HCT116 (cell line): Measurements from ENCODE around the gene ANO6. TPM values are rescaled to one million over a fixed set of nuclear protein-coding genes. Genes with fewer than 3 reads are reported as not detected.

ENCODE experiments used
- ATAC-seq: fragments of 200-7000 bp; cut with Tn5 transposase; 2 replicates; pipeline ENCODE4 v1.9.1; 2020; ENCODE audit warnings: mild to moderate bottlenecking, moderate library complexity
- BruUV-seq: library from RNA; stranded (reverse); fragments of 400-500 nt; replicated peaks from 2 replicates; lab custom pipeline; 2021; lab: Mats Ljungman, UMichigan
- CTCF ChIA-PET: fragments of 300-600 bp; sonication (Branson Sonifier 250); formaldehyde crosslinking; loops from one replicate; lab custom pipeline; 2021; ENCODE audit warnings: antibody characterized with exemption; lab: Charles Lee
- POLR2A ChIA-PET: fragments of 300-600, 350-600 bp; sonication (Branson Sonifier 250); formaldehyde crosslinking; loops from one replicate; lab custom pipeline; 2021; ENCODE audit warnings: antibody characterized with exemption; lab: Charles Lee
- RAD21 ChIA-PET, 2 experiments: fragments of 300-600 bp; sonication (Branson Sonifier 250); formaldehyde crosslinking; loops; one replicate each; lab custom pipeline; 2023; ENCODE audit warnings: low total read pairs in 2 of 2; ENCODE audit not compliant: uncharacterized antibody in 2 of 2, unreplicated experiment in 2 of 2, low non-redundant PET in 1 of 2; lab: Charles Lee
- DNase-seq: peaks from one replicate; pipeline ENCODE4 v3.0.0-alpha.2; 2010; ENCODE audit warnings: low read depth, low spot score
- H2AFZ ChIP-seq: fragments of 200-600 bp; shearing (Covaris generic), sonication (generic); 2 replicates; pipeline ENCODE4 v1.6.1; 2017; ENCODE audit warnings: low read depth, mixed run types, mixed read lengths, antibody characterized with exemption, low read length; ENCODE audit not compliant: poor library complexity, severe bottlenecking
- H3K27ac ChIP-seq: 2 replicates; pipeline ENCODE4 v1.5.1; 2012; ENCODE audit warnings: low read depth, low read length
- H3K27me3 ChIP-seq: fragments of 200-600 bp; sonication (generic); 2 replicates; pipeline ENCODE4 v1.6.1; 2016; ENCODE audit warnings: mixed run types, low read length, mixed read lengths; ENCODE audit not compliant: insufficient read depth
- H3K36me3 ChIP-seq, 2 experiments: fragments of 200-500 bp in 1 of 2; fragments of 200-600 bp in 1 of 2; sonication (Bioruptor generic) in 1 of 2; sonication (generic) in 1 of 2; 2 replicates each; pipeline versions ENCODE4 v1.5.1 to v1.6.1; 2014 to 2016; ENCODE audit warnings: low read length in 2 of 2, inconsistent platforms in 1 of 2, mixed read lengths in 1 of 2, mixed run types in 1 of 2; ENCODE audit not compliant: insufficient read depth in 2 of 2, control insufficient read depth in 1 of 2
- H3K4me1 ChIP-seq, 2 experiments: fragments of 200-600 bp in 1 of 2; sonication (generic) in 1 of 2; 2 replicates each; pipeline versions ENCODE4 v1.5.1 to v1.6.1; 2012 to 2017; ENCODE audit warnings: low read length in 2 of 2, inconsistent platforms in 1 of 2, mild to moderate bottlenecking in 1 of 2, mixed read lengths in 1 of 2, mixed run types in 1 of 2, moderate library complexity in 1 of 2; ENCODE audit not compliant: insufficient read depth in 2 of 2, control insufficient read depth in 1 of 2
- H3K4me2 ChIP-seq: fragments of 200-600 bp; sonication (generic); 2 replicates; pipeline ENCODE4 v1.6.1; 2017; ENCODE audit warnings: mixed run types, low read length, mixed read lengths
- H3K4me3 ChIP-seq, 2 experiments: fragments of 200-600 bp in 1 of 2; sonication (generic) in 1 of 2; replicated peaks in 1 of 2; 2 replicates each; pipeline ENCODE4 v1.5.1; 2011 to 2016; ENCODE audit warnings: low read length in 2 of 2, control low read depth in 1 of 2, low read depth in 1 of 2, mild to moderate bottlenecking in 1 of 2, mixed read lengths in 1 of 2, mixed run types in 1 of 2
- H3K79me2 ChIP-seq: fragments of 200-600 bp; sonication (generic); 2 replicates; pipeline ENCODE4 v1.6.1; 2017; ENCODE audit warnings: mild to moderate bottlenecking, mixed run types, low read length, moderate library complexity, mixed read lengths; ENCODE audit not compliant: insufficient read depth
- H3K9ac ChIP-seq: fragments of 200-600 bp; sonication (generic); 2 replicates; pipeline ENCODE4 v1.6.1; 2016; ENCODE audit warnings: low read length, mixed read lengths
- H3K9me2 ChIP-seq: fragments of 200-600 bp; sonication (generic), shearing (Covaris generic); 2 replicates; pipeline ENCODE4 v1.6.1; 2017; ENCODE audit warnings: mixed run types, mild to moderate bottlenecking, moderate library complexity; ENCODE audit not compliant: insufficient read depth
- H3K9me3 ChIP-seq, 2 experiments: fragments of 200-500 bp in 1 of 2; fragments of 200-600 bp in 1 of 2; sonication (Bioruptor generic) in 1 of 2; sonication (generic) in 1 of 2; 2 replicates each; pipeline ENCODE4 v1.6.1; 2014 to 2017; ENCODE audit warnings: low read length in 2 of 2, mixed read lengths in 2 of 2, inconsistent platforms in 1 of 2, low read depth in 1 of 2, mild to moderate bottlenecking in 1 of 2, mixed run types in 1 of 2, moderate library complexity in 1 of 2; ENCODE audit not compliant: control insufficient read depth in 1 of 2, insufficient read depth in 1 of 2
- H4K20me1 ChIP-seq: fragments of 200-600 bp; sonication (generic), shearing (Covaris generic); 2 replicates; pipeline ENCODE4 v1.6.1; 2017; ENCODE audit warnings: mixed run types, mild to moderate bottlenecking, moderate library complexity; ENCODE audit not compliant: insufficient read depth
- ATF3 ChIP-seq: IDR thresholded peaks from 2 replicates; pipeline ENCODE4 v1.6.1; 2012
- CEBPB ChIP-seq: IDR thresholded peaks from 2 replicates; pipeline ENCODE4 v1.6.1; 2012; ENCODE audit warnings: low read depth
- FOSL1 ChIP-seq: IDR thresholded peaks from 2 replicates; pipeline ENCODE4 v1.6.1; 2012; ENCODE audit warnings: low read depth
- MAX ChIP-seq: IDR thresholded peaks from 2 replicates; pipeline ENCODE4 v1.6.1; 2012
- RAD21 ChIP-seq: IDR thresholded peaks from 2 replicates; pipeline ENCODE4 v1.6.1; 2012; ENCODE audit warnings: low read depth, mild to moderate bottlenecking
- SIN3A ChIP-seq: IDR thresholded peaks from 2 replicates; pipeline ENCODE4 v1.6.1; 2012; ENCODE audit warnings: low read depth
- SP1 ChIP-seq: IDR thresholded peaks from 2 replicates; pipeline ENCODE4 v1.6.1; 2012; ENCODE audit warnings: low read depth
- YY1 ChIP-seq: IDR thresholded peaks from 2 replicates; pipeline ENCODE4 v1.6.1; 2011; ENCODE audit warnings: low read length, low read depth, moderate library complexity, mild to moderate bottlenecking; ENCODE audit not compliant: insufficient replicate concordance; ENCODE audit errors: extremely low read depth
- ZBTB33 ChIP-seq: IDR thresholded peaks from 2 replicates; pipeline ENCODE4 v1.6.1; 2011; ENCODE audit warnings: mild to moderate bottlenecking, low read length, moderate library complexity; ENCODE audit not compliant: insufficient replicate concordance; ENCODE audit errors: extremely low read depth
- intact Hi-C: fragments of 100-400 bp; cut with micrococcal nuclease; formaldehyde crosslinking; loops from 2 replicates; pipeline ENCODE4 v1.10.0; 2022
- total RNA-seq: library from RNA; stranded (reverse); gene quantifications from one replicate; pipeline ENCODE4 v1.2.1, GENCODE V29; 2021; ENCODE audit not compliant: unreplicated experiment
- TF ChIP-seq, protein P1 (sequence below), 3 experiments: fragments of 200-600 bp in 1 of 3; sonication (generic) in 1 of 3; IDR thresholded peaks in 2 of 3; conservative IDR thresholded peaks in 1 of 3; 2 replicates each; pipeline ENCODE4 v1.5.1; 2012 to 2017; ENCODE audit warnings: low read depth in 2 of 3, low read length in 2 of 3, antibody characterized with exemption in 1 of 3, borderline replicate concordance in 1 of 3, control low read depth in 1 of 3, mild to moderate bottlenecking in 1 of 3, mixed read lengths in 1 of 3, mixed run types in 1 of 3, moderate library complexity in 1 of 3; ENCODE audit not compliant: insufficient read depth in 1 of 3

Gene ANO6
- total RNA-seq, 1 experiment from 2014 or later: 36.7 TPM

GRCh38 chr12:45263587-45263986, 47.7 kb downstream of the ANO6 start:
- Histone ChIP-seq H3K79me2 (0 out of 2 replicates have a peak, but pooled peaks cover 11% of the 10 kb centered on the region), H3K27ac (no peak overlapping the region), H3K9me2 (no peaks in the 10 kb centered on the region), H4K20me1 (no peaks in the 10 kb centered on the region), H3K4me1 (peaks cover 16 to 22% of the 10 kb centered on the region in 2 experiments), H3K4me3 (no peak overlapping the region), H3K36me3 (no peaks in the 10 kb centered on the region), H3K9me3 (no peaks in the 10 kb centered on the region), H3K4me2 (no peak overlapping the region), H3K27me3 (no peaks in the 10 kb centered on the region), H3K9ac (no peak overlapping the region), H2AFZ (no peak overlapping the region)
- POLR2A ChIA-PET: no interaction called here
- CTCF ChIA-PET: no interaction called here
- no peak for TF ChIP-seq YY1
- RAD21 ChIA-PET: no interaction called here
- ATAC-seq: no peak
- intact Hi-C loops: no loop called here
- DNase-seq: no peak
- BruUV-seq: no TSS peak

DNA sequence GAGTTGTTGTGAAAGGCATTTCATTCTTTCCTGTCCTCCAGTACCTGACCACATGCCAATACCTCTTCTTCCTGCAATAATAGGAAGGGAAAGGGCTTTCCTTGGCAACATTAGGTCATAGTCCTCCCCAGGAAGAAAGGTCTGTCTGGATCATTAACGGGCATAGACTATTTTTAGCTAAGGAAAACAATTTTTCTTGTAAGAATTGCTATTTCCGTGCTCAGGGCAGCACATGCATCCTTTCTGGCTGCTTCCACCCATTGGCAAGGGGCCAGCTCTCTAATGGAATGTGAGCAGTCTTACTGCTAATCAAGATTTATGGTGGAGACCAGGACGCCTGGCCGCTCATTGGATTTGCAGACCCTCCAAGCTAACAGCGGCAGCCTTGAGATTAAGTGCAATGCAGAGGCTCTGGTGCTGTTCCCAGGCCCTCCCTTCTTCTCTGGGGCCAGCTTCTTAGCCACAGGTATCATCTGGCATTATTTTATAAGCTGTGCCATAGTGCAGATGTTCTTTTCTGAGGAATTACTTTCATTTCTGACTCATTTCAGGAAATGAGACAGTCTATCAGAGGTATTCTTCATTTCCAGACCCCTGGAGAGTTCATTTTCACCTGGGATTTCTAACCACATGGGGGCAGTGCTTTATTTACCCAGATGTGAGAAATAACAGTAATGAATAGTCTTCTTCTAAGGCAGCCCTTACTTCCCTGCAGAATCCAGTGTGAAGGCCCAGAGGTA, 52.9 kb downstream of the ANO6 start:
- intact Hi-C loops: loop anchor here (1.0 kb wide), 1 partner anchor 119 kb away; no protein-coding TSS in a partner anchor
- H3K79me2 ChIP-seq: peaks cover 24% of the 10 kb centered on the region
- H3K9me3 ChIP-seq: no peaks in the 10 kb centered on the region
- no peaks in the 10 kb centered on the region for H3K27me3 ChIP-seq
- H3K9ac ChIP-seq: peak overlapping the region; percentile 6
- no peak overlapping the region for H2AFZ ChIP-seq
- H3K4me3 ChIP-seq: peak overlapping the region in 1 of 2 experiments; percentile 19; a peak in 2 of 4 replicates
- peaks cover 31 to 42% of the 10 kb centered on the region in 2 experiments for H3K4me1 ChIP-seq
- ChIA-PET CTCF (interaction anchor here (0.9 to 1.6 kb wide), 3 partner anchors 9 to 120 kb away, joined by 3 to 7 read pairs (median 4); no protein-coding TSS in a partner anchor), POLR2A (no interaction called here), RAD21 (interaction anchor here in 1 of 2 experiments (0.7 kb wide), 1 partner anchor 9 kb away, joined by 3 read pairs; no protein-coding TSS in a partner anchor)
- no TSS peak for BruUV-seq
- H3K4me2 ChIP-seq: peak overlapping the region; percentile 63
- H3K36me3 ChIP-seq: no peaks in the 10 kb centered on the region
- ATAC-seq: peak; percentile 75
- no peaks in the 10 kb centered on the region for H3K9me2 ChIP-seq
- DNase-seq: peak; percentile 56
- no peaks in the 10 kb centered on the region; the same call in 1 of the 2 replicates for H4K20me1 ChIP-seq
- H3K27ac ChIP-seq: peak overlapping the region; percentile 77
- TF ChIP-seq SIN3A: peak; percentile 35; the same call in 1 of the 2 replicates
- TF ChIP-seq FOSL1: peak; percentile 58
- peak; percentile 74 for TF ChIP-seq RAD21
- no peak for TF ChIP-seq CEBPB
- TF ChIP-seq ZBTB33: no peak
- peak; percentile 27; the same call in 1 of the 2 replicates for TF ChIP-seq SP1
- TF ChIP-seq ATF3: no peak
- TF ChIP-seq, protein P1, sequence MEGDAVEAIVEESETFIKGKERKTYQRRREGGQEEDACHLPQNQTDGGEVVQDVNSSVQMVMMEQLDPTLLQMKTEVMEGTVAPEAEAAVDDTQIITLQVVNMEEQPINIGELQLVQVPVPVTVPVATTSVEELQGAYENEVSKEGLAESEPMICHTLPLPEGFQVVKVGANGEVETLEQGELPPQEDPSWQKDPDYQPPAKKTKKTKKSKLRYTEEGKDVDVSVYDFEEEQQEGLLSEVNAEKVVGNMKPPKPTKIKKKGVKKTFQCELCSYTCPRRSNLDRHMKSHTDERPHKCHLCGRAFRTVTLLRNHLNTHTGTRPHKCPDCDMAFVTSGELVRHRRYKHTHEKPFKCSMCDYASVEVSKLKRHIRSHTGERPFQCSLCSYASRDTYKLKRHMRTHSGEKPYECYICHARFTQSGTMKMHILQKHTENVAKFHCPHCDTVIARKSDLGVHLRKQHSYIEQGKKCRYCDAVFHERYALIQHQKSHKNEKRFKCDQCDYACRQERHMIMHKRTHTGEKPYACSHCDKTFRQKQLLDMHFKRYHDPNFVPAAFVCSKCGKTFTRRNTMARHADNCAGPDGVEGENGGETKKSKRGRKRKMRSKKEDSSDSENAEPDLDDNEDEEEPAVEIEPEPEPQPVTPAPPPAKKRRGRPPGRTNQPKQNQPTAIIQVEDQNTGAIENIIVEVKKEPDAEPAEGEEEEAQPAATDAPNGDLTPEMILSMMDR (IDR thresholded peaks at IDR 0.05 in 2 of 3, conservative IDR thresholded peaks at IDR 0.05 in 1 of 3; ENCODE audit: borderline replicate concordance in 1 of 3, insufficient read depth in 1 of 3, low read depth in 2 of 3, low read length in 2 of 3): peak; percentile 56 to 78 (median 63); a peak in 5 of 6 replicates
- TF ChIP-seq MAX: peak; percentile 44
